ENCODE results near the gene MAGI3.

DNA sequence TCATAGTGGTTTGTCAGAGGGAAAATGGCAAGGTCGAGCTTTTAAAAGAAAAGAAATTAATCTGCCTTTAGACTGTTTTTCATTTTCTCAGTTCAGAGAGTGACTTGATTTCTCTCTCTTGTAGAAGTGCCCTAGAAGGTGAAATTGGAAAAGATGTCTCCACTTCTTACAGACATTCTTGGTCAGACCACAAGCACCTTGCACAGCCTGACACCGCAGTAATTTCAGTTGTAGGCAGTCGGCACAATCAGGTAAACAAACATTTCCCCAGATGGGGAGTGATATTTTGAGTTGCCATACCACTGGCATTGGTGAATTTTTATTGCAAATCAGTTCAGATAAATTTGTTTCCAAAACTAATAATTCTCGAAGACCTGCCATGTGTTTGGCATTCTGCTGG is 282.2 kb downstream of the MAGI3 start:
- TF ChIP-seq, protein P1, sequence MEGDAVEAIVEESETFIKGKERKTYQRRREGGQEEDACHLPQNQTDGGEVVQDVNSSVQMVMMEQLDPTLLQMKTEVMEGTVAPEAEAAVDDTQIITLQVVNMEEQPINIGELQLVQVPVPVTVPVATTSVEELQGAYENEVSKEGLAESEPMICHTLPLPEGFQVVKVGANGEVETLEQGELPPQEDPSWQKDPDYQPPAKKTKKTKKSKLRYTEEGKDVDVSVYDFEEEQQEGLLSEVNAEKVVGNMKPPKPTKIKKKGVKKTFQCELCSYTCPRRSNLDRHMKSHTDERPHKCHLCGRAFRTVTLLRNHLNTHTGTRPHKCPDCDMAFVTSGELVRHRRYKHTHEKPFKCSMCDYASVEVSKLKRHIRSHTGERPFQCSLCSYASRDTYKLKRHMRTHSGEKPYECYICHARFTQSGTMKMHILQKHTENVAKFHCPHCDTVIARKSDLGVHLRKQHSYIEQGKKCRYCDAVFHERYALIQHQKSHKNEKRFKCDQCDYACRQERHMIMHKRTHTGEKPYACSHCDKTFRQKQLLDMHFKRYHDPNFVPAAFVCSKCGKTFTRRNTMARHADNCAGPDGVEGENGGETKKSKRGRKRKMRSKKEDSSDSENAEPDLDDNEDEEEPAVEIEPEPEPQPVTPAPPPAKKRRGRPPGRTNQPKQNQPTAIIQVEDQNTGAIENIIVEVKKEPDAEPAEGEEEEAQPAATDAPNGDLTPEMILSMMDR (IDR thresholded peaks at IDR 0.05): no peak
- TF ChIP-seq POLR2A (IDR thresholded peaks at IDR 0.05): no peak
